Upper lobe of left lung (tissue), 6 donors: Measurements from ENCODE around the gene ZSCAN21. TPM values are rescaled to one million over a fixed set of nuclear protein-coding genes. Genes with fewer than 3 reads are reported as not detected.
A peak's percentile ranks its signal among the peaks of the same experiment; 100 is the strongest.

Experiments
- ATAC-seq, 2 donors: fragments of 200-7000 bp; cut with Tn5 transposase; one replicate each; pipeline ENCODE4 v1.9.1; 2022; ENCODE audit warnings: mild to moderate bottlenecking in 2 of 2, moderate library complexity in 2 of 2; ENCODE audit not compliant: low FRiP score in 2 of 2
- DNase-seq, 2 donors: peaks; one replicate each; pipeline ENCODE4 v3.0.0-alpha.2; 2019 to 2020
- H3K27ac ChIP-seq, 4 donors: fragments of 200-600 bp; sonication (generic); one replicate each; pipeline ENCODE4 v1.5.1; 2016 to 2019
- H3K27me3 ChIP-seq, 4 donors: fragments of 200-600 bp; sonication (generic); one replicate each; pipeline ENCODE4 v1.5.1; 2017 to 2019
- H3K36me3 ChIP-seq, 4 donors: fragments of 200-600 bp; sonication (generic); one replicate each; pipeline ENCODE4 v1.5.1; 2016 to 2019
- H3K4me1 ChIP-seq, 4 donors: fragments of 200-600 bp; sonication (generic); one replicate each; pipeline ENCODE4 v1.5.1; 2018 to 2019
- H3K4me3 ChIP-seq, 4 donors: fragments of 200-600 bp; sonication (generic); one replicate each; pipeline ENCODE4 v1.5.1; 2017 to 2019; ENCODE audit warnings: mild to moderate bottlenecking in 2 of 4, moderate library complexity in 1 of 4
- H3K9me3 ChIP-seq, 4 donors: fragments of 200-600 bp; sonication (generic); one replicate each; pipeline ENCODE4 v1.5.1; 2018 to 2019
- CTCF ChIP-seq, 6 experiments: fragments of 450-650 bp in 4 of 6; fragments of 200-600 bp in 2 of 6; sonication (generic) in 2 of 6; IDR thresholded peaks; one replicate each; pipeline ENCODE4 v1.5.1; 2016 to 2019; ENCODE audit warnings: antibody characterized with exemption in 6 of 6
- EP300 ChIP-seq, 4 donors: sonication (generic); formaldehyde crosslinking; IDR thresholded peaks; one replicate each; pipeline ENCODE4 v1.5.1; 2017; ENCODE audit warnings: antibody characterized with exemption in 4 of 4, control low read depth in 2 of 4
- POLR2A ChIP-seq, 4 donors: fragments of 450-650 bp; IDR thresholded peaks; one replicate each; pipeline ENCODE4 v1.5.1; 2016 to 2017; ENCODE audit warnings: antibody characterized with exemption in 4 of 4, mild to moderate bottlenecking in 2 of 4
- POLR2AphosphoS5 ChIP-seq, 2 donors: sonication (generic); formaldehyde crosslinking; IDR thresholded peaks; one replicate each; pipeline ENCODE4 v1.5.1; 2017; ENCODE audit warnings: antibody characterized with exemption in 2 of 2
- WGBS, 2 donors: methylation state at CpG; one replicate each; pipeline ENCODE4 v1.1.5; 2017 to 2018; 5-methylcytosine and 5-hydroxymethylcytosine counted together
- total RNA-seq, 6 donors: library from RNA; depleted of rRNA in 4 of 6; stranded (reverse); fragments of >200 nt in 4 of 6; gene quantifications; one replicate each; pipeline versions ENCODE4 v1.1.0 to v1.2.1, GENCODE V29; 2016 to 2021
- donor health status: DM: no; HTN: no; CAD: no; lungs with moderate emphysema.
- donor health status: DM: no; HTN: yes; CAD: no; lungs with severe emphysema.

ZSCAN21 gene
- total RNA-seq, 6 donors from 2014 or later, result 8.6 to 17.8 (median 10.8) TPM

- Histone ChIP-seq H3K4me1 (peaks cover 22 to 64% (median 38%) of the 10 kb centered on the region in 4 donors), H3K36me3 (peaks cover 9 to 31% (median 22%) of the 10 kb centered on the region in 4 donors), H3K27me3 (no peaks in the 10 kb centered on the region), H3K4me3 (no peak overlapping the region), H3K27ac (no peak overlapping the region), H3K9me3 (no peaks in the 10 kb centered on the region)
- peak in 1 of 2 donors; percentile 73 for ATAC-seq
- 53 to 69% methylated on average over 7 of the region's 7 CpGs for WGBS, 2 donors
- DNase-seq, result peak in 1 of 2 donors; percentile 42
- TF ChIP-seq EP300 (IDR thresholded peaks at IDR 0.05) (peak in 1 of 4 donors; percentile 71), POLR2AphosphoS5 (IDR thresholded peaks at IDR 0.05) (peak in 1 of 2 donors; percentile 20), POLR2A (IDR thresholded peaks at IDR 0.05) (no peak), CTCF (IDR thresholded peaks at IDR 0.05) (no peak)
Observed at GRCh38 chr7:100019908-100020307, 29.7 kb upstream of the ZSCAN21 start.

DNA sequence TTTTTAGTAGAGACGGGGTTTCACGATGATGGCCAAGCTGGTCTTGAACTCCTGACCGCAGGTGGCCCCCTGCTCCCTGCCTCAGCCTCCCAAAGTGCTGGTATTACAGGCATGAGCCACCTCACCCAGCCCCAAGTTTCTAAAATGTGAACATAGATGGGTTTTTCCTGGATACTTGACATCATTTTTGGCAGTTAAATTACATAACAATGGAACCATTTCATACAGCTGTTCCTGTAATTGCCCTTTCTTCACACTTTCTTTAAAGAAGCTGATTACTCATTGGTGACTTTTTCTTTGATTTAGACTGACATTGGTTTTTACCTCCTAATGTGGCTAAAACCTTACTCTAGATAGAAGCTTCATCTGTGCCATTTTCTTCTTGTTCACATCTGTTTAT lies 28.3 kb upstream of the ZSCAN21 start:
- TF ChIP-seq EP300 (IDR thresholded peaks at IDR 0.05) (no peak), CTCF (IDR thresholded peaks at IDR 0.05) (no peak), POLR2A (IDR thresholded peaks at IDR 0.05) (no peak), POLR2AphosphoS5 (IDR thresholded peaks at IDR 0.05) (no peak)
- ATAC-seq (no peak), DNase-seq (no peak)
- 79 to 95% methylated on average over 3 of the region's 3 CpGs for WGBS, 2 donors
- peaks cover 21 to 57% (median 33%) of the 10 kb centered on the region in 4 donors for H3K4me1 ChIP-seq
- no peaks in the 10 kb centered on the region for H3K9me3 ChIP-seq
- peaks cover 9 to 44% (median 31%) of the 10 kb centered on the region in 4 donors for H3K36me3 ChIP-seq
- H3K4me3 ChIP-seq, result no peak overlapping the region
- no peak overlapping the region for H3K27ac ChIP-seq
- no peaks in the 10 kb centered on the region for H3K27me3 ChIP-seq

DNA sequence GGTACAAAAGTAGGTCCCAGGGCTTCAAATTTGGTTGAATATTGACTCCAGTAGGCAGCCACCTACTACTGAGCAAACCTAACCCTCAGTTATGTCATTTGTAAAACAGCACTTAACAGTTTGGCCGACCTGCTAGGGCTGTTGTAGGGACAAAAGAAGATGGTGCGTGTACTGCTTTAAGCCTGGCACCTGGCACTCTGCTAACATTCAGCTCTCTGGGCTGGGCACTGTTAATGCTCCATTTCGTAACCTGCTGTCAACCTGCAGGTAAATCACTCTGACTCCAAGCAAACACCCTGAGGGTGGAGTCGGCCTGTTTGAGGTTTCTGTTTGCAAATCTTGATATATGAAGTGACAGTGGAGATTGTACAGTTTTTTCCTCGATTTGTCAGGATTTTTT lies 27.0 kb upstream of the ZSCAN21 start:
- H3K36me3 ChIP-seq, result peaks cover 9 to 58% (median 35%) of the 10 kb centered on the region in 4 donors
- TF ChIP-seq CTCF (IDR thresholded peaks at IDR 0.05) (no peak), POLR2AphosphoS5 (IDR thresholded peaks at IDR 0.05) (no peak), POLR2A (IDR thresholded peaks at IDR 0.05) (no peak), EP300 (IDR thresholded peaks at IDR 0.05) (no peak)
- H3K9me3 ChIP-seq, result no peaks in the 10 kb centered on the region
- H3K27ac ChIP-seq, result no peak overlapping the region
- H3K4me3 ChIP-seq, result no peak overlapping the region
- H3K4me1 ChIP-seq, result peaks cover 8 to 43% (median 19%) of the 10 kb centered on the region in 4 donors
- ATAC-seq (peak; percentile 51 to 83), DNase-seq (peak in 1 of 2 donors; percentile 73)
- WGBS, 2 donors, result 42 to 46% methylated on average over 5 of the region's 5 CpGs
- H3K27me3 ChIP-seq, result no peaks in the 10 kb centered on the region

DNA sequence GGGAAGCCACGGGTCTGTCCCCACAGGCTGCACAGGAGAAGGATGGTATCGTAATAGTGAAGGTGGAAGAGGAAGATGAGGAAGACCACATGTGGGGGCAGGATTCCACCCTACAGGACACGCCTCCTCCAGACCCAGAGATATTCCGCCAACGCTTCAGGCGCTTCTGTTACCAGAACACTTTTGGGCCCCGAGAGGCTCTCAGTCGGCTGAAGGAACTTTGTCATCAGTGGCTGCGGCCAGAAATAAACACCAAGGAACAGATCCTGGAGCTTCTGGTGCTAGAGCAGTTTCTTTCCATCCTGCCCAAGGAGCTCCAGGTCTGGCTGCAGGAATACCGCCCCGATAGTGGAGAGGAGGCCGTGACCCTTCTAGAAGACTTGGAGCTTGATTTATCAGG lies 26.0 kb upstream of the ZSCAN21 start:
- peaks cover 9 to 67% (median 38%) of the 10 kb centered on the region in 4 donors for H3K36me3 ChIP-seq
- WGBS, 2 donors, result 91 to 93% methylated on average over 12 of the region's 12 CpGs

DNA sequence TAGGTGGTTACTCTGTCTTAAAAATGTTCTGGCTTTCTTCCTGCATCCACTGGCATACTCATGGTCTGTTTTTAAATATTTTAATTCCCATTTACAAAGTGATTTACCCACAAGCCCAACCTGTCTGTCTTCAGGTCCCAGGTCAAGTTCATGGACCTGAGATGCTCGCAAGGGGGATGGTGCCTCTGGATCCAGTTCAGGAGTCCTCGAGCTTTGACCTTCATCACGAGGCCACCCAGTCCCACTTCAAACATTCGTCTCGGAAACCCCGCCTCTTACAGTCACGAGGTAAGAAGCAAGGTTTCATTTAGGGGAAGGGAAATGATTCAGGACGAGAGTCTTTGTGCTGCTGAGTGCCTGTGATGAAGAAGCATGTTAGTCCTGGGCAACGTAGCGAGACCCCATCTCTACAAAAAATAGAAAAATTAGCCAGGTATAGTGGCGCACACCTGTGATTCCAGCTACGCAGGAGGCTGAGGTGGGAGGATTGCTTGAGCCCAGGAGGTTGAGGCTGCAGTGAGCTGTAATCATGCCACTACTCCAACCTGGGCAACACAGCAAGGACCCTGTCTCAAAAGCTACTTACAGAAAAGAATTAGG lies 25.5 kb upstream of the ZSCAN21 start:
- ATAC-seq (no peak), DNase-seq (no peak)
- H3K36me3 ChIP-seq, result peaks cover 9 to 68% (median 40%) of the 10 kb centered on the region in 4 donors

More for the DNA sequence above, 26.0 kb upstream of the ZSCAN21 start:
- H3K4me1 ChIP-seq, result peaks cover 7 to 38% (median 14%) of the 10 kb centered on the region in 4 donors
- H3K27ac ChIP-seq, result no peak overlapping the region
- H3K4me3 ChIP-seq, result no peak overlapping the region
- ATAC-seq, result no peak
- DNase-seq, result no peak
- no peak for TF ChIP-seq POLR2AphosphoS5 (IDR thresholded peaks at IDR 0.05)
- TF ChIP-seq POLR2A (IDR thresholded peaks at IDR 0.05), result no peak
- H3K9me3 ChIP-seq, result no peaks in the 10 kb centered on the region
- no peaks in the 10 kb centered on the region for H3K27me3 ChIP-seq

More for the DNA sequence above, 25.5 kb upstream of the ZSCAN21 start:
- Histone ChIP-seq H3K4me1 (peaks cover 7 to 32% (median 13%) of the 10 kb centered on the region in 4 donors), H3K4me3 (no peak overlapping the region), H3K9me3 (no peaks in the 10 kb centered on the region), H3K27me3 (no peaks in the 10 kb centered on the region), H3K27ac (no peak overlapping the region)
- WGBS, 2 donors, result 77 to 82% methylated on average over 12 of the region's 12 CpGs
- no peak for TF ChIP-seq POLR2AphosphoS5 (IDR thresholded peaks at IDR 0.05)
- TF ChIP-seq CTCF (IDR thresholded peaks at IDR 0.05), result no peak
- no peak for TF ChIP-seq POLR2A (IDR thresholded peaks at IDR 0.05)
- TF ChIP-seq EP300 (IDR thresholded peaks at IDR 0.05), result no peak
